Neuronal stem cell (in vitro differentiated cells): ENCODE results near the gene MAP3K7.
"Not testable (repeated sequence)": the region's sequence is repeated elsewhere in the genome, so short reads cannot be mapped to it uniquely, and the experiment has no call there.

Experiments
- DNase-seq: peaks from one replicate; pipeline ENCODE4 v3.0.0-alpha.2; 2013; ENCODE audit warnings: low spot score
- H2AFZ ChIP-seq: one replicate; pipeline ENCODE4 v1.6.1; 2013; ENCODE audit warnings: mild to moderate bottlenecking, low read length, inconsistent platforms
- H2AK5ac ChIP-seq: 2 replicates; pipeline ENCODE4 v1.6.1; 2013; ENCODE audit warnings: low read depth, mild to moderate bottlenecking, inconsistent platforms, low read length, moderate library complexity, mixed read lengths
- H2BK120ac ChIP-seq: 2 replicates; pipeline ENCODE4 v1.6.1; 2013; ENCODE audit warnings: low read depth, mild to moderate bottlenecking, inconsistent platforms, low read length, moderate library complexity, mixed read lengths
- H2BK12ac ChIP-seq: one replicate; pipeline ENCODE4 v1.6.1; 2013; ENCODE audit warnings: low read length, inconsistent platforms
- H2BK15ac ChIP-seq: 2 replicates; pipeline ENCODE4 v1.6.1; 2013; ENCODE audit warnings: mild to moderate bottlenecking, low read length, inconsistent platforms, mixed read lengths
- H2BK5ac ChIP-seq: one replicate; pipeline ENCODE4 v1.6.1; 2013; ENCODE audit warnings: inconsistent platforms, mild to moderate bottlenecking, low read length, moderate library complexity
- H3K14ac ChIP-seq: one replicate; pipeline ENCODE4 v1.6.1; 2013; ENCODE audit warnings: low read length, inconsistent platforms
- H3K18ac ChIP-seq: 2 replicates; pipeline ENCODE4 v1.6.1; 2013; ENCODE audit warnings: low read length, inconsistent platforms
- H3K23ac ChIP-seq: 2 replicates; pipeline ENCODE4 v1.6.1; 2013; ENCODE audit warnings: low read depth, mild to moderate bottlenecking, mixed read lengths, low read length, inconsistent platforms; ENCODE audit not compliant: poor library complexity
- H3K27ac ChIP-seq: replicated peaks from 3 replicates; pipeline ENCODE4 v1.5.1; 2013; ENCODE audit warnings: low read length, inconsistent platforms
- H3K27me3 ChIP-seq, 3 experiments: 2 replicates each; pipeline ENCODE4 v1.6.1; 2013; ENCODE audit warnings: low read length in 3 of 3, mild to moderate bottlenecking in 2 of 3, inconsistent platforms in 1 of 3, low read depth in 1 of 3, mixed read lengths in 1 of 3, moderate library complexity in 1 of 3; ENCODE audit not compliant: control insufficient read depth in 3 of 3, insufficient read depth in 3 of 3
- H3K36me3 ChIP-seq, 2 donors: replicated peaks in 1 of 2; 2 replicates each; pipeline ENCODE4 v1.6.1; 2013; ENCODE audit warnings: low read length in 2 of 2; ENCODE audit not compliant: control insufficient read depth in 2 of 2, insufficient read depth in 2 of 2
- H3K4ac ChIP-seq: 2 replicates; pipeline ENCODE4 v1.6.1; 2013; ENCODE audit warnings: inconsistent platforms, mild to moderate bottlenecking, low read length, moderate library complexity
- H3K4me1 ChIP-seq, 2 donors: 1 replicate in 1 of 2; 2 replicates in 1 of 2; pipeline ENCODE4 v1.6.1; 2013; ENCODE audit warnings: low read length in 2 of 2, low read depth in 1 of 2; ENCODE audit not compliant: control insufficient read depth in 2 of 2, insufficient read depth in 1 of 2
- H3K4me2 ChIP-seq: one replicate; pipeline ENCODE4 v1.6.1; 2013; ENCODE audit warnings: mild to moderate bottlenecking, low read length, inconsistent platforms; ENCODE audit not compliant: insufficient read depth, poor library complexity, severe bottlenecking
- H3K4me3 ChIP-seq, 2 donors: 2 replicates each; pipeline ENCODE4 v1.5.1; 2013; ENCODE audit warnings: low read length in 2 of 2, mild to moderate bottlenecking in 2 of 2, inconsistent platforms in 1 of 2, moderate library complexity in 1 of 2
- H3K79me1 ChIP-seq: one replicate; pipeline ENCODE4 v1.6.1; 2013; ENCODE audit warnings: low read depth, mild to moderate bottlenecking, inconsistent platforms, low read length, moderate library complexity
- H3K9ac ChIP-seq: one replicate; pipeline ENCODE4 v1.6.1; 2013; ENCODE audit warnings: mild to moderate bottlenecking, low read depth, low read length, inconsistent platforms; ENCODE audit not compliant: poor library complexity
- H3K9me3 ChIP-seq, 2 donors: replicated peaks in 1 of 2; 2 replicates each; pipeline versions ENCODE3 to v1.6.1; 2013; ENCODE audit warnings: low read length in 2 of 2, mild to moderate bottlenecking in 2 of 2, inconsistent platforms in 1 of 2, low read depth in 1 of 2, mixed read lengths in 1 of 2, moderate library complexity in 1 of 2; ENCODE audit not compliant: control insufficient read depth in 2 of 2, insufficient read depth in 1 of 2
- H4K8ac ChIP-seq: one replicate; pipeline ENCODE4 v1.6.1; 2013; ENCODE audit warnings: low read depth, mild to moderate bottlenecking, inconsistent platforms, low read length, moderate library complexity
- H4K91ac ChIP-seq: one replicate; pipeline ENCODE4 v1.6.1; 2013; ENCODE audit warnings: low read length, low read depth, mild to moderate bottlenecking, inconsistent platforms; ENCODE audit not compliant: poor library complexity
- WGBS, 2 donors: extraction: QIAGEN DNeasy Blood & Tissue Kit; methylation state at CpG; one replicate each; pipeline ENCODE4 v1.1.7; 2013; ENCODE audit warnings: missing lambda C conversion rate in 2 of 2, mixed read lengths in 1 of 2; ENCODE audit not compliant: insufficient read length in 2 of 2, insufficient replicate concordance in 1 of 2; ENCODE audit errors: extremely low coverage in 2 of 2; 5-methylcytosine and 5-hydroxymethylcytosine counted together

MAP3K7 gene

GRCh38 chr6:90569223-90569622 lies 17.6 kb downstream of the MAP3K7 start:
- Histone ChIP-seq H2BK5ac (no peak overlapping the region), H2AFZ (no peak overlapping the region), H4K91ac (no peak overlapping the region), H3K27me3 (no peaks in the 10 kb centered on the region), H3K14ac (no peak overlapping the region), H4K8ac (no peak overlapping the region), H3K4me1 (no peaks in the 10 kb centered on the region), H3K23ac (no peak overlapping the region), H2AK5ac (no peak overlapping the region), H3K4me2 (no peak overlapping the region), H3K9ac (no peak overlapping the region), H3K18ac (no peak overlapping the region), H3K36me3 (peaks cover 0 to 54% of the 10 kb centered on the region in 2 donors), H2BK15ac (no peak overlapping the region), H3K9me3 (peaks cover 0 to 6% of the 10 kb centered on the region in 2 donors), H2BK12ac (no peak overlapping the region), H3K4me3 (no peak overlapping the region), H3K27ac (no peak overlapping the region), H3K79me1 (no peaks in the 10 kb centered on the region), H2BK120ac (no peak overlapping the region), H3K4ac (no peak overlapping the region)
- DNase-seq = no peak

- H3K9ac ChIP-seq, H2BK15ac ChIP-seq, H3K14ac ChIP-seq, H2AK5ac ChIP-seq, H3K4me2 ChIP-seq, H2BK120ac ChIP-seq, H3K4ac ChIP-seq, H3K27ac ChIP-seq, H3K27me3 ChIP-seq, H3K23ac ChIP-seq, H3K9me3 ChIP-seq, DNase-seq, H2AFZ ChIP-seq, H2BK5ac ChIP-seq, H3K18ac ChIP-seq, H3K79me1 ChIP-seq, H4K91ac ChIP-seq, H3K4me1 ChIP-seq, H3K4me3 ChIP-seq, H4K8ac ChIP-seq, H2BK12ac ChIP-seq: not testable (repeated sequence)
- WGBS, 2 donors = no CpG with 5 or more reads among the region's 1 CpG
- peaks cover 0 to 51% of the 10 kb centered on the region in 2 donors for H3K36me3 ChIP-seq
Measured at GRCh38 chr6:90567682-90568081, 19.2 kb downstream of the MAP3K7 start.

GRCh38 chr6:90562341-90562740 lies 24.5 kb downstream of the MAP3K7 start:
- H2AFZ ChIP-seq, H4K91ac ChIP-seq, DNase-seq, H3K4ac ChIP-seq, H3K27ac ChIP-seq, H3K79me1 ChIP-seq, H3K14ac ChIP-seq, H2BK12ac ChIP-seq, H3K4me1 ChIP-seq, H3K27me3 ChIP-seq, H2AK5ac ChIP-seq, H4K8ac ChIP-seq, H3K23ac ChIP-seq, H2BK5ac ChIP-seq, H3K4me2 ChIP-seq, H2BK15ac ChIP-seq, H3K18ac ChIP-seq, H3K9ac ChIP-seq, H3K4me3 ChIP-seq, H2BK120ac ChIP-seq: not testable (repeated sequence)
- Histone ChIP-seq H3K36me3 (peaks cover 7 to 54% of the 10 kb centered on the region in 2 donors), H3K9me3 (peaks cover 0 to 15% of the 10 kb centered on the region in 2 donors)
- WGBS, 2 donors = no CpG with 5 or more reads among the region's 9 CpGs

- no peak for DNase-seq
- no peak overlapping the region for H2BK120ac ChIP-seq
- no peak overlapping the region for H2BK15ac ChIP-seq
Measured at GRCh38 chr6:90559931-90560330, 26.9 kb downstream of the MAP3K7 start.

More at GRCh38 chr6:90559931-90560330, 26.9 kb downstream of the MAP3K7 start:
- Histone ChIP-seq H3K9ac (no peak overlapping the region), H3K27ac (no peak overlapping the region), H4K8ac (no peak overlapping the region), H3K79me1 (no peaks in the 10 kb centered on the region), H4K91ac (no peak overlapping the region), H3K4me1 (no peaks in the 10 kb centered on the region), H3K4me2 (no peak overlapping the region), H2BK5ac (no peak overlapping the region), H3K14ac (no peak overlapping the region), H3K18ac (no peak overlapping the region), H3K36me3 (peaks cover 11 to 77% of the 10 kb centered on the region in 2 donors), H3K4ac (no peak overlapping the region), H3K4me3 (no peak overlapping the region), H2AFZ (no peak overlapping the region), H3K23ac (no peak overlapping the region), H3K27me3 (no peaks in the 10 kb centered on the region), H2AK5ac (no peak overlapping the region), H3K9me3 (peaks cover 2 to 18% of the 10 kb centered on the region in 2 donors), H2BK12ac (no peak overlapping the region)
- no CpG with 5 or more reads among the region's 4 CpGs for WGBS, 2 donors
